ENCODE results near the gene RAD54L. TPM values are rescaled to one million over a fixed set of nuclear protein-coding genes. Genes with fewer than 3 reads are reported as not detected.

RAD54L gene
- total and polyA plus RNA-seq, 2 of the 4 experiments (the other 2 are of a cell fraction): 4.8 to 10.6 TPM

GRCh38 chr1:46210561-46210960, 37.0 kb upstream of the RAD54L start:
- Histone ChIP-seq H3K9me3 (ENCODE audit: control insufficient read depth, insufficient read depth, low read length) (no peaks in the 10 kb centered on the region), H3K36me3 (ENCODE audit: control insufficient read depth, insufficient read depth, low read length) (no peaks in the 10 kb centered on the region), H2BK5ac (ENCODE audit: low read depth, low read length, poor library complexity, severe bottlenecking) (no peak overlapping the region), H2AFZ (replicated peaks; ENCODE audit: low read length, poor library complexity) (no peak overlapping the region), H4K91ac (ENCODE audit: insufficient read depth, low read depth, low read length) (no peak overlapping the region), H3K23ac (ENCODE audit: low read depth, low read length) (no peak overlapping the region), H3K4me2 (ENCODE audit: low read depth, low read length) (no peak overlapping the region), H2BK15ac (ENCODE audit: low read depth, low read length) (no peak overlapping the region), H3K4me3 (ENCODE audit: insufficient read depth, low read depth, low read length) (no peak overlapping the region), H2BK120ac (ENCODE audit: low read depth, low read length) (no peak overlapping the region), H3K18ac (ENCODE audit: low read depth, low read length) (no peak overlapping the region), H2AK9ac (replicated peaks; ENCODE audit: low read depth, low read length, poor library complexity) (no peak overlapping the region), H4K20me1 (ENCODE audit: insufficient read depth, low read length) (no peaks in the 10 kb centered on the region), H3K56ac (ENCODE audit: extremely low read depth, insufficient read depth, low read length) (no peak overlapping the region), H4K8ac (ENCODE audit: low read depth in 2 of 2, low read length in 2 of 2) (no peak overlapping the region), H3K9me1 (ENCODE audit: insufficient read depth, low read length) (peaks cover 2% of the 10 kb centered on the region; the same call in 1 of the 2 replicates), H2AK5ac (ENCODE audit: low read depth, low read length) (no peak overlapping the region), H3K79me1 (ENCODE audit: low read depth in 1 of 2, low read length in 2 of 2) (no peaks in the 10 kb centered on the region; a peak in 1 of 4 replicates), H2BK20ac (ENCODE audit: low read depth, low read length) (no peak overlapping the region), H3K4me1 (ENCODE audit: control insufficient read depth, insufficient read depth, low read length) (peaks cover 2% of the 10 kb centered on the region; the same call in 1 of the 2 replicates), H3K14ac (replicated peaks; ENCODE audit: low read depth, low read length) (no peak overlapping the region), H4K5ac (ENCODE audit: low read depth, low read length) (no peak overlapping the region), H3K9ac (ENCODE audit: low read depth, low read length) (no peak overlapping the region), H3K4ac (ENCODE audit: low read depth, low read length) (no peak overlapping the region), H3K27me3 (ENCODE audit: control insufficient read depth, insufficient read depth, low read length) (no peaks in the 10 kb centered on the region), H3K27ac (ENCODE audit: insufficient read depth, low read length) (no peak overlapping the region)
- 80% methylated on average over 1 of the region's 3 CpGs; no CpG with 5 or more reads in 1 of the 2 experiments for WGBS, 2 experiments (ENCODE audit: extremely low coverage in 2 of 2, insufficient read length in 1 of 2)
- intact Hi-C loops (cut with micrococcal nuclease) (no loop called here), dilution Hi-C loops (cut with HindIII; ENCODE audit: low sequenced_read_pairs, unreplicated experiment) (no loop called here), in situ Hi-C loops (cut with MboI; ENCODE audit: low sequenced_read_pairs) (no loop called here)
- no peak for ATAC-seq (ENCODE audit: low read depth)
- ChIA-PET CTCF (interaction anchor here (1.1 kb wide), 1 partner anchor 13 kb away, joined by 4 read pairs; no protein-coding TSS in a partner anchor), POLR2A (ENCODE audit: unreplicated experiment) (no interaction called here)
- TF ChIP-seq NFE2L2 (IDR thresholded peaks at IDR 0.05; ENCODE audit: low read depth, low read length) (no peak), MAZ (IDR thresholded peaks at IDR 0.05; ENCODE audit: borderline replicate concordance, low read depth, low read length) (no peak), RCOR1 (IDR thresholded peaks at IDR 0.05; ENCODE audit: insufficient replicate concordance, low read length) (no peak), FOS (IDR thresholded peaks at IDR 0.05; ENCODE audit: low read depth, low read length) (no peak)
- BruUV-seq (replicated peaks): no TSS peak
- no peak for DNase-seq
